NCI-H1092 treated with DMSO at 0.1 percent for 48 hours (cell line): ENCODE data around the gene NSMCE3.

Experiments
- DNase-seq: peaks from one replicate; lab custom pipeline; 2025; lab: John Stamatoyannopoulos, UW

NSMCE3 gene

DNA sequence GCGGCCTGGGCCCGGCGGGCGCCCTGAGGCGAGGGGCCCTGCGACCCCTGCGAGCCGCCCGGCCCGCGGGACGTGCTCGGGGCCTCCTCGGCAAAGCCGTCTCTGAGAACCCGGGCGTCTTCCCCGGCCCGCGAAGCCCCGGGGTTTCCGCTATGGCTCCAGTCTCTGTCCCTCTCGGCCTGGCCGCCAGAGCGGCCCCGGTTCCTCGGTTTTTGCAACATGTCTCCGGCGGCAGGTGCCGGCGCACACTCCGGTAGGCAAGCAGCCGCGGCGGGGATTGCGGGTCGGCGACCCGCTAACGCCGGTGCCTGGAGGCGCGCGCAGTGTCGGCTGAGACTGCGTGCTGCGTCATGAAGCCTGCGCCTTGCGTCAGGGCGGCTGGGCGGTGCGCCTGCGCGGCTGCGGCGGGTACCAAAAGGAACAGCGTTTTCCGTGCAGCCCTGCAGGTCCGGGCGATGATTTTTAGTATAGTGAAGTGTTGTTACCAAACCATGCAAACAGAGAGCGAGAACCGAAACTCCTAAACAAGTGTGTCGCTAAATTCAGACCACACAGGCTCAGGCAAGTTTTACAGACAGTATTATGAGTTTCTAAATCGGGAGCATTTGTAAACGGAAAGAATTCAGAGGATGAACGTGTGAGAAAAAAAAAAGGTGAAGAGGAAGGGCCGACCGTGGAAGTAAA lies at the start of gene NSMCE3:
TSS of gene NSMCE3 (minus strand) at position 338 of the 684 bp plus-strand sequence. CDS start at position 221, 117 bp downstream.
- peak; percentile 78 for DNase-seq

- no peak for DNase-seq
Observed at GRCh38 chr15:29316422-29316821, 46.8 kb upstream of the NSMCE3 start.

GRCh38 chr15:29312387-29312786 lies 42.8 kb upstream of the NSMCE3 start:
- DNase-seq = no peak

DNA sequence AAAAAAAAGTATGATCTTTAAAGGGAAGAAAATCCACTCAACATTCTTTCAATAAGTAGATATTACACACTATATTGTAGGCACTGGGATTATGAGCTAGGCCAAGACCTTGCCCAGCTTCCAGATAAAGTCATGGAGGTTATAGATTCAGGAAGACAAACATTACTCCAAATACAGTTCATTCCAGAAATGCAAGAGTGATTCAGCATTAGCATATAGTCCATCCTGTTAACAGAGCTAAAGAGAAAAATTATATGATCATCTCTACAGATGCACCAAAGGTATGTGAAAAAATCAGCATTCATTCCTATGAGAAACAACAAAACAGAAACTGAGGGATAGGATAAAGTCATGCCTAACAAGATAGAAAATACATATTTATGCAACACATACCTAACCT lies 42.1 kb upstream of the NSMCE3 start:
- no peak for DNase-seq

DNA sequence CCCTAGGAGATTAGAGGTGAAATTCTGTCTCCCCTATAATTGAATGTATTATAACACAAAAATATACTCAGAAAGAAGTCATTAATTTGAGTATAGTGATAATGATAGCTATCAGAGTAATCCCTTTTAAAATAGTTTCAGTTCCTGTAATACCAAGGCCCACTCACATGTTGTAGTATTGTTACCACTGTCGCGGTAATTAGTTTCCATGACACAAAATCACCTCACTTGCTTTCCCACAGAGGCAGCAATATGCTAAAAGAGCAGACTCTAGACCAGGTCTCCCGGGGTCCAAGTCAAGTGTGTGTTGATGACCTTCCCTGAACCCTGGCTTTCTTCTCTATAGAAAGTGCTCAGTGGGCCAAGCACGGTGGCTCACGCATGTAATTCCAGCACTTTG lies 39.5 kb upstream of the NSMCE3 start:
- DNase-seq = no peak

DNA sequence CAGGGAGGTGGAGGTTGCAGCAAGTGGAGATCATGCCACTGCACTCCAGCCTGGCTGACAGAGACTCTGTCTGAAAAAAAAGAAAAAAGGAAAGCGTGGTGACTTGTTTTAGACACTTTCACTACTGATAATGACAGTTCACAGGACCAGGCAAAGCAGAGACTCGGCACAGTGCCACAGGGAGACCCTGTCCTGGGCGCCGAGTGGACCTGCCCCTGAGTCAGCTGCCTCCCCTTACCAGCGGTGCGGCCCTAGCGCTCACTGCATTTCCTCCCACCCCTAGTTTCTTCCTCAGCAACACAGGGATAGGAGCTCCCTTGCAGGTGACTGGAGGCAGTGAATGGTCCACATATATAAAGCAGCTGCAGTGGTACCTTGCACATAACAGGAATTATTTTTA lies 38.7 kb upstream of the NSMCE3 start:
- no peak for DNase-seq

DNA sequence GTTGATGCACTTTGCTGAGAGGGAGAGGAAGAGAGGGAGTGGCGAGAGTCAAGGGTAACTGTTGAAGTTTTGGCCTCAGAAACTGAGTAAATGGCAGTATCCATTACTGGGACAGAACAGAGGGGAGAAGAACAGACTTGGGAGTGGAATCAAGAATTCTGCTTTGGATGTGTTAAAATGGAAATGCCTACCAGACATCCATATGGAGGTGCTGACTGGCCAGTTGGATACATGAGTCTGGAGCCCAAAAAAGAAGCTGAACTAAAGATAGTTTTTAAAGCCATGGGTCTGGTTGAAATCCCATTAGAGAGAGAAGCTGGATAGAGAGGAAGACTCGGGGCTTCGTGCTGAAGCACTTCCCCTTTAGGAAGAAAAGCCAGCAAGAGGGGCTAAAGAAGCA lies 35.9 kb upstream of the NSMCE3 start:
- DNase-seq = no peak

- no peak for DNase-seq
Observed at GRCh38 chr15:29302871-29303270, 33.2 kb upstream of the NSMCE3 start.

GRCh38 chr15:29299784-29300183 lies 30.2 kb upstream of the NSMCE3 start:
- no peak for DNase-seq

DNA sequence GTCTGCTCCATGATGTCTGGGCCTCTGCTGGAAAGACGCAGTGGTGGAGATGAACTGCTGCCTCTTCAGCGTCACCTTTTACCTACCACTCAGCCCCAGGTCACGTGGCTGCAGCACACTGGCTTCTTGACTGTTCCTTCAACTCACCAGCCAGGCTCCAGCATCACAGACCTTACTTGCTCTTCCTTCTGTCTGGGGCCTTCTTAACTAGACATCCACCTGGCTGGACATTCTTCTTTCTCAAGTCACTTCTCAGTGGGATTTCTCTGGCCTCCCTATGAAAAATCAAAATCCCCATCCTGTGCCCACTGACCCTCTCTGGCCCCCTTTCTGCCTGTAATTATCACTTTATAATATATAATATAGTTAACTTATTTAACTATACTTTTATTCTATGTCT lies 29.7 kb upstream of the NSMCE3 start:
- DNase-seq = no peak

DNA sequence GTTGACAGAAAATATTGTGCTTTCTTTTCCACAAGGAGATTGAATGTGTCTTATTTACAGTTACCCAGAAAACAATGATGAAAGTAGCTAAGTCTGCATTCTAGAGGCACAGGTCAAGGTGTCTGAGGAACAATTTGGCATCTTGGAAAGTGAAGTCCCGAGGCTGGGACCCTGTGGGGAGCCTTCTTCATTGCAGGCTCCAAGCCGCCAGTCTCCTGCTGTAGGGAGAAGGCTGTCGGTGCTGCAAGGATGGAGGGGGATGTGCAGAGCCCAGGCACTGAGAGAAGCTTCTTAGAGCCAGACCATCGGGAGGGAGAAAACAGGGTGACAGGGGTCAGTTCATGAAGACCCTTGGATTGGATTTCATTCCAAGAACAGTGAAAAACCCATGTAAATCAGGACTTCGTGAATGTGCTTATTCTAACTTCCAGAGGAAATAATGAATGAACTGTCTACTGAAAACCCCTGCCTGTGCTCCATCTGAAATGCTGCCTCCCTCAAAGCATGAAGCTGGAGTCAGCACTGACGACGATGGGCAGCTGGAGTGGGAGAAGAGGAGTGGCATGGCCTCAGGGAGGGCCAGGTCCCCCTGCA lies 25.2 kb upstream of the NSMCE3 start:
- no peak for DNase-seq

GRCh38 chr15:29291067-29291845 lies 21.6 kb upstream of the NSMCE3 start:
- no peak for DNase-seq

DNA sequence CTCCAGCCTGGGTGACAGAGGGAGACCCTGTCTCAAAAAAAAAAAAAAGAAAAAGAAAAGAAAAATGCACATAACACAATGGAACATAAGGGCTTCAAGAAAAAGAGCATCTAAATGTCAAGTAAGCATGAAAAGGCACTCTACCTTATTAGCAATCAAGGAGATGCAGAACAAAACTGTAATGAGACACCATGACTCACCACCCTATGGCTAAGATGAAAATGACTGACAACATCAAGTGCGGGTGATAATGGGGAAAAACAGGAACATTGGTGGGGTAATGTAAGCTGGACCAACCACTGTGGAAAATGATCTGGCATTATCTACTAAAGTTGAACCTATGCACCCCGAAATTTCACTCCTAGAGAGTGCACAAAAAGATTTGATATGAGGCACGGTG lies 19.6 kb upstream of the NSMCE3 start:
- no peak for DNase-seq

DNA sequence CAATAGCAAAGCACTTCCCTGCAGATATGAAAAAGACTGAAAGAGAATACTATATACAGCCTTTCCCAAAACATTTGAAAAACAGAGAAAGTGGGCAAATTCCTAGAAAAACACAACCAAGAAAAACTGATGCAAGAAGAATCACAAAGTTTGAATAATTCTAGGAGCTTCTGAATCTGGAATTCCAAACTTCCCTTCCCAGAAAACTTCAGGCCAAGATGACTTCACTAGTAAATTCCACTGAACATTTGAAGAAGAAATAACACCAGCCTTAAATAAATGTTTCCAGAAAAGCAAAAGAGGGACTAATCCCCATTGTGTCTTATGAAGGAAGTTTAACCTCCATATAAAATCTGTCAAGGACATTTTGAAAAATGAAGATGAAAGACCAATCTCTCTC lies 15.8 kb upstream of the NSMCE3 start:
- DNase-seq = no peak

DNA sequence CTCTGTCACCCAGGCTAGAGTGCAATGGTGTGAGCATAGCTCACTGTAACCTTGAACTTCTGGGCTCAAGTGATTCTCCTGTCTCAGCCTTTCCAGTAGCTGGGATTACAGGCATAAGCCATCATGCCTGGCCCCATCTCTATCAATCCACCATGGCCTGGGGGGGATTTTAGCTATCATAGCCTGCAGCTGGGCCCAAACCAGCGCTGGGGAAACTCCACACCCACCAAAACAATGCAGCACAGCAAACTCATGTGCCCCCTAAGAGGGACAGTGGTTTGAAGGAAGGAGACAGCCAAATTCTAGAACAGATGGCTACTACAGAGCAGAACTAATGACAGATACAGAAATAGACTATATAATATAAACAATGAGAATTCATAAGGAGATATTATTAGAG lies 13.8 kb upstream of the NSMCE3 start:
- DNase-seq = no peak

DNA sequence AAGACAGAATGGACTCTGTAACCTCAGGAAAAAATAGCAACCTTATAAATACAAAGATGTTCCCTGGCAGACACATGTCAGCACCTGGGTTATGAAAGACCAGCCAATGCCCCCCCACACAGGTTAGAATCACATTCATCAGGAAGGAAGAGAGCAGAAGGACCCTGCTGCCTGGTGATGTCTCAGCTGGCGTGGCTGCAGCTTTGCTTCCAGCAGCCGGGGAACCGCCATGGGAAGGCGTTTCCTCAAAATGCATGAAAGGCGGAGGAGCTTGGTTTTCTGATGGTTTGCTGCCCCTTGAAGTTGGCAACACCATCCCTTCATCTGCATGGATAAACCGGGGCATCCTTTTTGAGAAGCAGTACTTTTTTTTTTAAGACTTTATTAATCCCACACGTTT lies 10.9 kb upstream of the NSMCE3 start:
- DNase-seq = no peak

- DNase-seq = no peak
Observed at GRCh38 chr15:29278436-29279105, 8.9 kb upstream of the NSMCE3 start.

DNA sequence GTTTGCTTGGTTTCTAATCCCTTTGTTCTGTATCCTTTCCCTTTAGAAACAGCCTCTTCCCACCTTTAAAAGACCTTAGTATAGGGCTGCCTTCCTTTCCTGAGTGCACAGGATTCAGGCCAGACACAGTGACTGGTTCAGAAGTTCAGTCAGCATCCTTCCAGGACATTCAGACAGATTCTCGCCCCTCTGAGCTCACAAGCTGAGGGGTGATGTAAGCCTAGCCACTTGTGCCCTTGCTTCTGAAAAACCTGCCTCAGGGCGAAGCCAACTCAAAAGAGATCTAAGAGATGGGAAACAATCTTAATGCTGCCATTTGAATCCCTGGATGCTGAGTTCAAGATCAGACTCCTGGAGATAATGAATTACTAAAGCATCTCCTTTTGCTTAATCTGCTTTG lies 6.7 kb upstream of the NSMCE3 start:
- DNase-seq = no peak

GRCh38 chr15:29275855-29276254 lies 6.2 kb upstream of the NSMCE3 start:
- no peak for DNase-seq

- DNase-seq = no peak
Observed at GRCh38 chr15:29274946-29275345, 5.3 kb upstream of the NSMCE3 start.

DNA sequence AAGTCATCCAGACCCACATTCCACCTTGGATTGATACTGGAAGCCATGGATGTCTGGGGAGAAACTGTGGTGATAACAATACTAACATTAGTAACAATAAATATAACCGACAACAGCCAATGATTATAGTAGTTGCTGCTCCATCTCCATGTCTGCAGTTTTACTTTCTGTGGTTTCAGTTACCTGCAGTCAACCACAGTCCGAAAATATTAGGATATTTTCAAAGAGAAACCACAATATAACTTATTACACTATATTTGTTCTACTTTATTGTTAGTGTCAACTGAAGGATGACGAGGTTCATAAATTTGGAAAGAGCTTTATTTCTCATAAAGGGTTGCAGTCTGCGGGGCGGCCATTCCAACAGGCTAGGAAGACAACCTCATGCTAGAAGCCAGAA lies 2.6 kb upstream of the NSMCE3 start:
- DNase-seq = no peak

DNA sequence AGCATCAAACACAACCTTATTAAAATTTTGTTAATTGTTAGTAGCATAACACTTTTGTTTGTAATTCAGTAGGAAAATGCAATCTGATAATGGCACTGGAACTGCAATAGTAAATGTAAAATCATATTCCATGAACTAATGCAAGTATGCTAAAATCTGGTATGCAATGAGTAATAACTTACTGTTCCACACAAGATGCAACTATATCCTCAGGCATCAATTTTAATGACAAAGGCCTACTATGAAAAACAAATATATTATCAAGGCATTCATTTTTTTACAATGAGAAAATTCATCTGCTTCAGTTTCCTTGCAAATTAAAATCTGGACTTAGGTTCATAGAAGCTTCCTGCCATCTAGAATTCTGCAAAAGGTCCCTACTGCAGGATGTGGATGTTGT lies 1.4 kb upstream of the NSMCE3 start:
- DNase-seq = no peak
